ENCODE measurements around the gene CYP2A7. TPM values are rescaled to one million over a fixed set of nuclear protein-coding genes. Genes with fewer than 3 reads are reported as not detected.

The CYP2A7 gene
- total and polyA plus RNA-seq, 9 of the 15 experiments (the other 6 are each of a cell fraction or from before 2014, with no cell fraction given), result 0.22 TPM; not detected in 8

DNA sequence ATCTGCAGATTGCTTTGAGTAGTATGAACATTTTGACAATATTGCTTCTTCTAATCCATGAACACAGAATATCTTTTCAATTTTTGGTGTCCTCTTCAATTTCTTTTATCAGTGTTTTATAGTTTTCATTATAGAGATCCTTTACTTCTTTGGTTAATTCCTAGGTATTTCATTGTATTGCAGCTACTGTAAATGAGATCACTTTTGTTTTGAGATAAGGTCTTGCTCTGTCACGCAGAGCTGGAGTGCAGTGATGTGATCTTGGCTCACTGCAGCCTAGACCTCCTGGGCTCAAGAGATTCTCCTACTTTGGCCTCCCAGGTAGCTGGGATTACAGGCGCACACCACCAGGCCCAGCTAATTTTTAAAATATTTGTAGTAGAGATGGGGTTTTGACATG lies 9.8 kb downstream of the CYP2A7 start (continued):
- TF ChIP-seq, protein P1, sequence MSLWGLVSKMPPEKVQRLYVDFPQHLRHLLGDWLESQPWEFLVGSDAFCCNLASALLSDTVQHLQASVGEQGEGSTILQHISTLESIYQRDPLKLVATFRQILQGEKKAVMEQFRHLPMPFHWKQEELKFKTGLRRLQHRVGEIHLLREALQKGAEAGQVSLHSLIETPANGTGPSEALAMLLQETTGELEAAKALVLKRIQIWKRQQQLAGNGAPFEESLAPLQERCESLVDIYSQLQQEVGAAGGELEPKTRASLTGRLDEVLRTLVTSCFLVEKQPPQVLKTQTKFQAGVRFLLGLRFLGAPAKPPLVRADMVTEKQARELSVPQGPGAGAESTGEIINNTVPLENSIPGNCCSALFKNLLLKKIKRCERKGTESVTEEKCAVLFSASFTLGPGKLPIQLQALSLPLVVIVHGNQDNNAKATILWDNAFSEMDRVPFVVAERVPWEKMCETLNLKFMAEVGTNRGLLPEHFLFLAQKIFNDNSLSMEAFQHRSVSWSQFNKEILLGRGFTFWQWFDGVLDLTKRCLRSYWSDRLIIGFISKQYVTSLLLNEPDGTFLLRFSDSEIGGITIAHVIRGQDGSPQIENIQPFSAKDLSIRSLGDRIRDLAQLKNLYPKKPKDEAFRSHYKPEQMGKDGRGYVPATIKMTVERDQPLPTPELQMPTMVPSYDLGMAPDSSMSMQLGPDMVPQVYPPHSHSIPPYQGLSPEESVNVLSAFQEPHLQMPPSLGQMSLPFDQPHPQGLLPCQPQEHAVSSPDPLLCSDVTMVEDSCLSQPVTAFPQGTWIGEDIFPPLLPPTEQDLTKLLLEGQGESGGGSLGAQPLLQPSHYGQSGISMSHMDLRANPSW (CRISPR knock-in tag; IDR thresholded peaks at IDR 0.05), result no peak
- TF ChIP-seq CTBP1 (IDR thresholded peaks at IDR 0.05; ENCODE audit: borderline replicate concordance) (no peak; the same call in 1 of the 2 replicates), FOXJ2 (tag; IDR thresholded peaks at IDR 0.05) (0 out of 2 replicates have a peak, but pooled peaks have one; percentile 34), FOSL1 (tag; conservative IDR thresholded peaks at IDR 0.05) (peak; percentile 28; the same call in 1 of the 2 replicates), SMARCE1 (IDR thresholded peaks at IDR 0.05) (peak; percentile 71; the same call in 1 of the 2 replicates), MCM3 (IDR thresholded peaks at IDR 0.05) (no peak), SNIP1 (IDR thresholded peaks at IDR 0.05; ENCODE audit: low read depth) (no peak), CXXC5 (CRISPR knock-in tag; IDR thresholded peaks at IDR 0.05) (peak; percentile 56), BRD9 (IDR thresholded peaks at IDR 0.05; ENCODE audit: low read depth, partially characterized antibody) (peak; percentile 89), KLF6 (CRISPR knock-in tag; IDR thresholded peaks at IDR 0.05; ENCODE audit: borderline replicate concordance) (no peak), JUN (IDR thresholded peaks at IDR 0.05; ENCODE audit: borderline replicate concordance, low read depth, low read length) (peak; percentile 83), JUN (CRISPR knock-in tag; IDR thresholded peaks at IDR 0.05; ENCODE audit: borderline replicate concordance) (no peak), TRIM28 (IDR thresholded peaks at IDR 0.05) (no peak), TAL1 (IDR thresholded peaks at IDR 0.05) (peak; percentile 64; the same call in 1 of the 2 replicates)
- TF ChIP-seq, protein P2, sequence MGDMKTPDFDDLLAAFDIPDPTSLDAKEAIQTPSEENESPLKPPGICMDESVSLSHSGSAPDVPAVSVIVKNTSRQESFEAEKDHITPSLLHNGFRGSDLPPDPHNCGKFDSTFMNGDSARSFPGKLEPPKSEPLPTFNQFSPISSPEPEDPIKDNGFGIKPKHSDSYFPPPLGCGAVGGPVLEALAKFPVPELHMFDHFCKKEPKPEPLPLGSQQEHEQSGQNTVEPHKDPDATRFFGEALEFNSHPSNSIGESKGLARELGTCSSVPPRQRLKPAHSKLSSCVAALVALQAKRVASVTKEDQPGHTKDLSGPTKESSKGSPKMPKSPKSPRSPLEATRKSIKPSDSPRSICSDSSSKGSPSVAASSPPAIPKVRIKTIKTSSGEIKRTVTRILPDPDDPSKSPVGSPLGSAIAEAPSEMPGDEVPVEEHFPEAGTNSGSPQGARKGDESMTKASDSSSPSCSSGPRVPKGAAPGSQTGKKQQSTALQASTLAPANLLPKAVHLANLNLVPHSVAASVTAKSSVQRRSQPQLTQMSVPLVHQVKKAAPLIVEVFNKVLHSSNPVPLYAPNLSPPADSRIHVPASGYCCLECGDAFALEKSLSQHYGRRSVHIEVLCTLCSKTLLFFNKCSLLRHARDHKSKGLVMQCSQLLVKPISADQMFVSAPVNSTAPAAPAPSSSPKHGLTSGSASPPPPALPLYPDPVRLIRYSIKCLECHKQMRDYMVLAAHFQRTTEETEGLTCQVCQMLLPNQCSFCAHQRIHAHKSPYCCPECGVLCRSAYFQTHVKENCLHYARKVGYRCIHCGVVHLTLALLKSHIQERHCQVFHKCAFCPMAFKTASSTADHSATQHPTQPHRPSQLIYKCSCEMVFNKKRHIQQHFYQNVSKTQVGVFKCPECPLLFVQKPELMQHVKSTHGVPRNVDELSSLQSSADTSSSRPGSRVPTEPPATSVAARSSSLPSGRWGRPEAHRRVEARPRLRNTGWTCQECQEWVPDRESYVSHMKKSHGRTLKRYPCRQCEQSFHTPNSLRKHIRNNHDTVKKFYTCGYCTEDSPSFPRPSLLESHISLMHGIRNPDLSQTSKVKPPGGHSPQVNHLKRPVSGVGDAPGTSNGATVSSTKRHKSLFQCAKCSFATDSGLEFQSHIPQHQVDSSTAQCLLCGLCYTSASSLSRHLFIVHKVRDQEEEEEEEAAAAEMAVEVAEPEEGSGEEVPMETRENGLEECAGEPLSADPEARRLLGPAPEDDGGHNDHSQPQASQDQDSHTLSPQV (IDR thresholded peaks at IDR 0.05), result peak; percentile 45; the same call in 1 of the 2 replicates
